Right lobe of liver (tissue), 6 donors: ENCODE results near the gene CEP112. TPM values are rescaled to one million over a fixed set of nuclear protein-coding genes. Genes with fewer than 3 reads are reported as not detected.

Source experiments
- ATAC-seq, 4 donors: fragments of 200-7000 bp; cut with Tn5 transposase; one replicate each; pipeline ENCODE4 v1.9.1; 2020; ENCODE audit warnings: mild to moderate bottlenecking in 4 of 4, moderate library complexity in 4 of 4
- DNase-seq, 3 donors: peaks; one replicate each; pipeline ENCODE4 v3.0.0-alpha.2; 2020
- H3K27ac ChIP-seq, 3 donors: fragments of 200-600 bp; one replicate each; pipeline ENCODE4 v1.8.0; 2022
- H3K27me3 ChIP-seq, 2 donors: fragments of 200-600 bp; one replicate each; pipeline ENCODE4 v1.8.0; 2022
- H3K36me3 ChIP-seq, 4 donors: fragments of 200-600 bp; sonication (generic) in 1 of 4; one replicate each; pipeline versions ENCODE4 v1.5.1 to v1.8.0; 2017 to 2022; ENCODE audit warnings: control low read depth in 1 of 4
- H3K4me1 ChIP-seq, 4 donors: fragments of 200-600 bp; sonication (generic) in 1 of 4; one replicate each; pipeline versions ENCODE4 v1.5.1 to v1.8.0; 2017 to 2022; ENCODE audit warnings: control low read depth in 1 of 4
- H3K4me3 ChIP-seq, 3 donors: fragments of 200-600 bp; one replicate each; pipeline ENCODE4 v1.8.0; 2022
- H3K9me3 ChIP-seq, 4 donors: fragments of 200-600 bp; sonication (generic) in 1 of 4; one replicate each; pipeline versions ENCODE4 v1.5.1 to v1.8.0; 2017 to 2022; ENCODE audit warnings: control low read depth in 1 of 4
- CTCF ChIP-seq, 4 donors: fragments of 200-600 bp in 3 of 4; fragments of 450-650 bp in 1 of 4; IDR thresholded peaks; one replicate each; pipeline versions ENCODE4 v1.5.1 to v1.8.0; 2016 to 2022; ENCODE audit warnings: antibody characterized with exemption in 4 of 4, mild to moderate bottlenecking in 2 of 4
- POLR2A ChIP-seq: fragments of 450-650 bp; IDR thresholded peaks from one replicate; pipeline ENCODE4 v1.6.1; 2017; ENCODE audit warnings: antibody characterized with exemption, mild to moderate bottlenecking
- WGBS: methylation state at CpG from one replicate; pipeline ENCODE4 v1.1.6; 2018; ENCODE audit warnings: low coverage, low lambda C conversion rate; ENCODE audit not compliant: insufficient coverage; ENCODE audit errors: missing lambda C conversion rate; 5-methylcytosine and 5-hydroxymethylcytosine counted together
- intact Hi-C, 2 donors: fragments of 100-400 bp; cut with DNase I; formaldehyde crosslinking; loops; one replicate each; pipeline versions ENCODE4 v1.11.2 to v1.14.1; 2022
- total RNA-seq, 6 experiments: library from RNA; depleted of rRNA in 2 of 6; stranded (reverse); fragments of >200 nt in 2 of 6; fragmentation: NEBNext Ultra II Directional in 3 of 6; extraction: Animal tissue kit (Norgen Biotek cat#: 25700) in 3 of 6; gene quantifications; one replicate each; pipeline versions ENCODE4 v1.1.0 to v1.2.4, GENCODE V29; 2016 to 2023
- donor health status: DM: no; HTN: yes; CAD: no.
- donor health status: DM: no; HTN: no; CAD: no.
- donor health status: DM: no; HTN: no; CAD: no.
- donor health status: DM: no; HTN: yes; CAD: no.
- donor health status: DM: no; HTN: yes; CAD: no.

The CEP112 gene
- total RNA-seq, 6 experiments from 2014 or later, result 2.2 to 4.6 (median 3.9) TPM

- no peaks in the 10 kb centered on the region for H3K4me1 ChIP-seq
- H3K27me3 ChIP-seq, result no peaks in the 10 kb centered on the region
- intact Hi-C loops, result no loop called here
- H3K36me3 ChIP-seq, result no peaks in the 10 kb centered on the region
- WGBS, result 78% methylated on average over 6 of the region's 11 CpGs
- peaks cover 0 to 3% (median 0%) of the 10 kb centered on the region in 4 donors for H3K9me3 ChIP-seq
- ATAC-seq, result no peak
- H3K4me3 ChIP-seq, result no peak overlapping the region
- no peak for DNase-seq
- no peak for TF ChIP-seq POLR2A
- no peak for TF ChIP-seq CTCF (IDR thresholded peaks at IDR 0.05)
- no peak overlapping the region for H3K27ac ChIP-seq
Observed at GRCh38 chr17:65953316-65954147, 238.4 kb downstream of the CEP112 start.

GRCh38 chr17:65952586-65952985, 239.3 kb downstream of the CEP112 start:
- Histone ChIP-seq H3K27me3 (no peaks in the 10 kb centered on the region), H3K4me1 (no peaks in the 10 kb centered on the region), H3K4me3 (no peak overlapping the region), H3K9me3 (no peaks in the 10 kb centered on the region), H3K27ac (no peak overlapping the region), H3K36me3 (no peaks in the 10 kb centered on the region)
- 100% methylated on average over 1 of the region's 1 CpG for WGBS
- DNase-seq, result no peak
- TF ChIP-seq CTCF (IDR thresholded peaks at IDR 0.05) (no peak), POLR2A (no peak)
- ATAC-seq, result no peak
- intact Hi-C loops, result no loop called here

GRCh38 chr17:65952015-65952414, 239.9 kb downstream of the CEP112 start:
- no peak for ATAC-seq
- no peaks in the 10 kb centered on the region for H3K36me3 ChIP-seq

GRCh38 chr17:65947831-65948230, 244.1 kb downstream of the CEP112 start:
- no peaks in the 10 kb centered on the region for H3K4me1 ChIP-seq
- no peaks in the 10 kb centered on the region for H3K36me3 ChIP-seq
- no peak overlapping the region for H3K27ac ChIP-seq
- ATAC-seq (no peak), DNase-seq (no peak)
- 90% methylated on average over 2 of the region's 2 CpGs for WGBS
- H3K9me3 ChIP-seq, result no peaks in the 10 kb centered on the region
- intact Hi-C loops, result no loop called here
- no peaks in the 10 kb centered on the region for H3K27me3 ChIP-seq
- no peak overlapping the region for H3K4me3 ChIP-seq
- no peak for TF ChIP-seq CTCF (IDR thresholded peaks at IDR 0.05)
- no peak for TF ChIP-seq POLR2A

More at GRCh38 chr17:65952015-65952414, 239.9 kb downstream of the CEP112 start:
- no peak overlapping the region for H3K4me3 ChIP-seq
- intact Hi-C loops, result no loop called here
- TF ChIP-seq POLR2A (no peak), CTCF (IDR thresholded peaks at IDR 0.05) (no peak)
- no peak for DNase-seq
- H3K27me3 ChIP-seq, result no peaks in the 10 kb centered on the region
- H3K9me3 ChIP-seq, result no peaks in the 10 kb centered on the region
- H3K4me1 ChIP-seq, result no peaks in the 10 kb centered on the region
- H3K27ac ChIP-seq, result no peak overlapping the region
